Activated CD8-positive, alpha-beta memory T cell treated with anti-CD3 and anti-CD28 coated beads, Interleukin-2, amount 50 U/mL, for 24 hours (primary cell): ENCODE data around the gene OSTF1.

ENCODE experiments used
- DNase-seq: peaks from one replicate; pipeline ENCODE4 v3.0.0-alpha.2; 2020; ENCODE audit errors: extremely low read depth

The OSTF1 gene

GRCh38 chr9:75121914-75122558 is 33.7 kb downstream of the OSTF1 start:
- no peak for DNase-seq

- DNase-seq = no peak
These were observed 35.4 kb downstream of the OSTF1 start for GRCh38 chr9:75123696-75124095.

GRCh38 chr9:75128535-75128934 is 40.2 kb downstream of the OSTF1 start:
- no peak for DNase-seq

- DNase-seq = no peak
These were observed 41.9 kb downstream of the OSTF1 start for GRCh38 chr9:75130172-75130571.

- DNase-seq = no peak
These were observed 42.4 kb downstream of the OSTF1 start for GRCh38 chr9:75130621-75131230.

GRCh38 chr9:75131700-75132099 is 43.4 kb downstream of the OSTF1 start:
- no peak for DNase-seq

GRCh38 chr9:75132244-75132643 is 43.9 kb downstream of the OSTF1 start:
- no peak for DNase-seq

GRCh38 chr9:75133396-75133795 is 45.1 kb downstream of the OSTF1 start:
- no peak for DNase-seq

GRCh38 chr9:75134495-75134894 is 46.2 kb downstream of the OSTF1 start:
- DNase-seq = no peak

- no peak for DNase-seq
These were observed 50.1 kb downstream of the OSTF1 start for GRCh38 chr9:75138260-75139040.

GRCh38 chr9:75139201-75139600 is 50.9 kb downstream of the OSTF1 start:
- no peak for DNase-seq

GRCh38 chr9:75140261-75140660 is 51.9 kb downstream of the OSTF1 start:
- no peak for DNase-seq

GRCh38 chr9:75142202-75142601 is 53.9 kb downstream of the OSTF1 start:
- no peak for DNase-seq

- no peak for DNase-seq
These were observed 57.9 kb downstream of the OSTF1 start for GRCh38 chr9:75146229-75146628.

- no peak for DNase-seq
These were observed 59.3 kb downstream of the OSTF1 start for GRCh38 chr9:75147638-75148037.

- no peak for DNase-seq
These were observed 60.2 kb downstream of the OSTF1 start for GRCh38 chr9:75148561-75148960.

GRCh38 chr9:75149841-75150241 is 61.5 kb downstream of the OSTF1 start:
- no peak for DNase-seq

GRCh38 chr9:75150512-75150911 is 62.2 kb downstream of the OSTF1 start:
- DNase-seq = no peak

GRCh38 chr9:75152416-75152815 is 64.1 kb downstream of the OSTF1 start:
- peak; percentile 15 for DNase-seq

- no peak for DNase-seq
These were observed 68.5 kb downstream of the OSTF1 start for GRCh38 chr9:75156858-75157257.

GRCh38 chr9:75161116-75161857 is 73.0 kb downstream of the OSTF1 start:
- DNase-seq = no peak

GRCh38 chr9:75163764-75164163 is 75.5 kb downstream of the OSTF1 start:
- DNase-seq = no peak
